SU-DHL-6 (cell line): ENCODE measurements around the gene PCSK2.

Source experiments
- H2AFZ ChIP-seq: fragments of 200-600 bp; sonication (generic); 2 replicates; pipeline ENCODE4 v1.6.1; 2014; ENCODE audit warnings: low read depth, mild to moderate bottlenecking, moderate library complexity, mixed read lengths, antibody characterized with exemption, low read length; ENCODE audit not compliant: severe bottlenecking
- H3F3A ChIP-seq: fragments of 200-600 bp; shearing (Covaris generic); 2 replicates; pipeline ENCODE4 v1.6.0; 2016; ENCODE audit warnings: antibody characterized with exemption, mild to moderate bottlenecking; ENCODE audit not compliant: insufficient read depth
- H3K27ac ChIP-seq: fragments of 200-600 bp; sonication (generic); 2 replicates; pipeline ENCODE4 v1.5.1; 2016; ENCODE audit warnings: low read depth, mild to moderate bottlenecking, low read length, moderate library complexity, mixed read lengths
- H3K27me3 ChIP-seq: fragments of 200-600 bp; sonication (generic), shearing (Covaris generic); 2 replicates; pipeline ENCODE4 v1.6.0; 2014; ENCODE audit warnings: mild to moderate bottlenecking, low read length
- H3K36me3 ChIP-seq: fragments of 200-600 bp; sonication (generic); 2 replicates; pipeline ENCODE4 v1.6.1; 2014; ENCODE audit warnings: mild to moderate bottlenecking, low read length, mixed read lengths
- H3K4me2 ChIP-seq: fragments of 300-600, 200-600 bp; shearing (Covaris generic), sonication (generic); 2 replicates; pipeline ENCODE4 v1.6.0; 2014; ENCODE audit warnings: low read length, low read depth, mild to moderate bottlenecking; ENCODE audit not compliant: poor library complexity, severe bottlenecking
- H3K4me3 ChIP-seq: fragments of 200-600 bp; sonication (generic); 2 replicates; pipeline ENCODE4 v1.5.1; 2014; ENCODE audit warnings: antibody characterized with exemption, low read length, mild to moderate bottlenecking, mixed read lengths; ENCODE audit not compliant: insufficient read depth, poor library complexity, severe bottlenecking
- H3K79me2 ChIP-seq: fragments of 200-600 bp; sonication (generic); 2 replicates; pipeline ENCODE4 v1.6.1; 2014; ENCODE audit warnings: mild to moderate bottlenecking, low read length, moderate library complexity; ENCODE audit not compliant: insufficient read depth
- H3K9ac ChIP-seq: fragments of 200-600 bp; sonication (generic); 2 replicates; pipeline ENCODE4 v1.7.0; 2014; ENCODE audit warnings: mild to moderate bottlenecking, low read length
- H3K9me2 ChIP-seq: fragments of 200-600 bp; sonication (generic); replicated peaks from 2 replicates; pipeline ENCODE4 v1.6.1; 2014; ENCODE audit warnings: low read length; ENCODE audit not compliant: insufficient read depth
- H3K9me3 ChIP-seq: fragments of 200-600 bp; sonication (generic); 2 replicates; pipeline ENCODE4 v1.6.1; 2014; ENCODE audit warnings: low read length, mixed read lengths; ENCODE audit not compliant: insufficient read depth
- H4K20me1 ChIP-seq: fragments of 200-600 bp; sonication (generic); 2 replicates; pipeline ENCODE4 v1.6.1; 2014; ENCODE audit warnings: low read depth, mild to moderate bottlenecking, antibody characterized with exemption, low read length, moderate library complexity, mixed read lengths
- EZH2phosphoT487 ChIP-seq: fragments of 200-600 bp; sonication (generic), shearing (Covaris generic); conservative IDR thresholded peaks from 2 replicates; pipeline ENCODE4 v1.6.1; 2018; ENCODE audit warnings: mild to moderate bottlenecking, antibody characterized with exemption, low read length, moderate library complexity, mixed read lengths
- TF ChIP-seq, protein P1 (sequence below): fragments of 200-600 bp; sonication (generic); IDR thresholded peaks from one replicate; pipeline ENCODE4 v1.5.1; 2017; ENCODE audit warnings: antibody characterized with exemption, mild to moderate bottlenecking, low read length, moderate library complexity; ENCODE audit not compliant: insufficient read depth, poor library complexity, severe bottlenecking

The PCSK2 gene

DNA sequence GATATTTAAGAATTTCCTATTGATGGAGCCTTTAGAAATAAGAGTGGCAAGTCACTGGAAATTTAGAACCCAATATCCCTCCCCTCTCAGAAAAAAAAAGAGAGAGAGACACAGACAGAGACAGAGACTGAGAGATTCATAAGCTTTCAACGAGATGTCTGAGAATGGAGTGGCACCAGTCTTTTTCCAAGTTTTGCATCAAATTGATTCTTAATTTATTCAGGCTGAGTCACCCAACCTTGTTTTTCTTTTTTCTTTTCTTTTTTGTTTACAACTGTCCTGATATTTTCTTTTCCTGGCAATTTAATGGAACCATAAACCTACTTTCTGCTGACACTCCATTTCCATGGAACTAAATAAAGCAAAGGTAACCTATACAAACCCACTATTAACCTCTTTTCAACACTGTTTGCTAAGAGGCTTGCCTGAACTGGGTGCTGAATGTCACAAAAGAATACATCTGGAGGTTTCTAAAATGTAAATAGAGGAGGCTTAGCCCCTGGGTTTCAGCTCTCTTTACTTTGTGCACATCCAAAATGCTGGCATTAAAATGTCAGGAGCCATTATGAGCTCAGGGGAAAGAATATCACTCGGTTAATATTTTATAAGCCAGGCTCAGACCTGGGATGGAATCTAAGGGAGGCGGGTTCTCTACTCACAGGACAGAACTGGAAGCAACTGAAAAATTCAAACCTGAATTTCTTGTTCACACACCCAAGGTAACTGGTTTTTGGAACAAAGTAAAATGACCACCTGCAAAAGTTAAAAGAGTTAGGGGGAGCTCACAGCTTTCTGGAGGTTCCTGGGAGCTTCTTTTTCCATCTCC lies 203.5 kb downstream of the PCSK2 start:
- Histone ChIP-seq H3K9ac (no peak overlapping the region), H4K20me1 (no peaks in the 10 kb centered on the region), H3K36me3 (no peaks in the 10 kb centered on the region), H3K4me3 (no peak overlapping the region), H3K4me2 (no peak overlapping the region), H3F3A (no peaks in the 10 kb centered on the region), H3K9me2 (no peaks in the 10 kb centered on the region; the same call in 1 of the 2 replicates), H3K9me3 (no peaks in the 10 kb centered on the region), H3K27ac (no peak overlapping the region), H2AFZ (no peak overlapping the region), H3K79me2 (no peaks in the 10 kb centered on the region), H3K27me3 (no peaks in the 10 kb centered on the region)
- TF ChIP-seq EZH2phosphoT487, result no peak
- TF ChIP-seq, protein P1, sequence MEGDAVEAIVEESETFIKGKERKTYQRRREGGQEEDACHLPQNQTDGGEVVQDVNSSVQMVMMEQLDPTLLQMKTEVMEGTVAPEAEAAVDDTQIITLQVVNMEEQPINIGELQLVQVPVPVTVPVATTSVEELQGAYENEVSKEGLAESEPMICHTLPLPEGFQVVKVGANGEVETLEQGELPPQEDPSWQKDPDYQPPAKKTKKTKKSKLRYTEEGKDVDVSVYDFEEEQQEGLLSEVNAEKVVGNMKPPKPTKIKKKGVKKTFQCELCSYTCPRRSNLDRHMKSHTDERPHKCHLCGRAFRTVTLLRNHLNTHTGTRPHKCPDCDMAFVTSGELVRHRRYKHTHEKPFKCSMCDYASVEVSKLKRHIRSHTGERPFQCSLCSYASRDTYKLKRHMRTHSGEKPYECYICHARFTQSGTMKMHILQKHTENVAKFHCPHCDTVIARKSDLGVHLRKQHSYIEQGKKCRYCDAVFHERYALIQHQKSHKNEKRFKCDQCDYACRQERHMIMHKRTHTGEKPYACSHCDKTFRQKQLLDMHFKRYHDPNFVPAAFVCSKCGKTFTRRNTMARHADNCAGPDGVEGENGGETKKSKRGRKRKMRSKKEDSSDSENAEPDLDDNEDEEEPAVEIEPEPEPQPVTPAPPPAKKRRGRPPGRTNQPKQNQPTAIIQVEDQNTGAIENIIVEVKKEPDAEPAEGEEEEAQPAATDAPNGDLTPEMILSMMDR, result no peak

DNA sequence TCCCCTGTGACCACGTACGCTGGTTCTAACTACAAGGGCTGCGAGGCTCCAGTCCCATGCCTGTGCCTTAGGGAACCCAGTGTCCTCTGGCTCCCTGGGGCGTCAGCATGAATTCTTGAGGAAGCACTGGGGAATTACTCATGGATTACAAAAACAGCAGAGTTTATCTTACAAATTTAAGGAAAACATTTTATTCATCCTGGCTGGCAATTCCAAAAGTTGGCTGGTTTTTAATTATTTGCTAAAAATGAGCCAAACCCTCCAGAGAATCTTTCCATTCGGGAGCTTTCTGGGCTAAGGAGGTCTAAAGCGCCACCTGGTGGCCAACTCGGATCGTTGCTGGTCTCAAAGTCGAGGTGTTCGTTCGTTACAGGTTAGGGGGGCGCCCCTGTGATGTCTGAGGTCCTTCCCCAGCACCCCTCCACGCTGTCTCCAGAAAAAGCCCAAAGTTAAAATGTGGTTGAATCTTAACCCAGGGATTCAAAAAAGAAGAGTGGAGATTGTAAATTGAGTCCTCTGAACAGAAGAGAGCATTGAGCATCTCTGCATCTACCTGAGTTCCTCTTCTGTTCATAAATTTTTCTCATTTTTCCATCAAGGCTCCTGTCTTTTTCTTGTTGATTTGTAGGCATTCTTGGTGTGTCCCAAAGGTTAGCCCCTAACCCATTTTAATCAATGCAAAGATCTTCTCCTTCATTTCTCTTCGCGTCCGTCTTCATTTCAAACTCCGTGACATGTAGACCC lies 205.0 kb downstream of the PCSK2 start:
- H3K9me2 ChIP-seq, result no peaks in the 10 kb centered on the region; the same call in 1 of the 2 replicates
- H3K27me3 ChIP-seq, result no peaks in the 10 kb centered on the region
- no peak overlapping the region for H3K9ac ChIP-seq
- no peaks in the 10 kb centered on the region for H4K20me1 ChIP-seq
- H3K4me2 ChIP-seq, result no peak overlapping the region
- no peak overlapping the region for H3K4me3 ChIP-seq
- TF ChIP-seq EZH2phosphoT487, result no peak
- TF ChIP-seq, protein P1, result peak; percentile 93
- H3K79me2 ChIP-seq, result no peaks in the 10 kb centered on the region
- H3K9me3 ChIP-seq, result no peaks in the 10 kb centered on the region
- H3K27ac ChIP-seq, result no peak overlapping the region
- H2AFZ ChIP-seq, result no peak overlapping the region
- no peaks in the 10 kb centered on the region for H3F3A ChIP-seq
- H3K36me3 ChIP-seq, result no peaks in the 10 kb centered on the region

DNA sequence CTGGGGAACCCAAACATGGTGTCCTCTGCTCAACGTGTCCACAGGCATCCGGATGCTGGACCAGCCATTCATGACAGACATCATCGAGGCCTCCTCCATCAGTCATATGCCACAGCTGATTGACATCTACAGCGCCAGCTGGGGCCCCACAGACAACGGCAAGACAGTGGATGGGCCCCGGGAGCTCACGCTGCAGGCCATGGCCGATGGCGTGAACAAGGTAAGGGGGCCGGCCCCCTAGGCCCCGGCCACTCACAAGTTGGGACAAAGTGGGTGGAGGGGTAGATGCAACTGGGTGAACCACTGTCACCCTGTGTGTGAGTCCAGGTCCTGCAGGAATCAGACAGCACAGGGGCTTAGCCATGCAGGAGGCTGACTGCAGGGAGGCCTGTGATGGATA lies 209.8 kb downstream of the PCSK2 start:
- Histone ChIP-seq H3K4me2 (no peak overlapping the region), H3K9me2 (no peaks in the 10 kb centered on the region), H2AFZ (no peak overlapping the region), H3K36me3 (no peaks in the 10 kb centered on the region), H4K20me1 (no peaks in the 10 kb centered on the region), H3K27me3 (no peaks in the 10 kb centered on the region), H3F3A (no peaks in the 10 kb centered on the region), H3K9me3 (no peaks in the 10 kb centered on the region), H3K9ac (no peak overlapping the region), H3K27ac (no peak overlapping the region), H3K79me2 (no peaks in the 10 kb centered on the region), H3K4me3 (no peak overlapping the region)
- TF ChIP-seq EZH2phosphoT487, result no peak
- TF ChIP-seq, protein P1, result no peak
